Measurements from ENCODE around the gene DENND1B.
"Not testable (repeated sequence)": the region's sequence is repeated elsewhere in the genome, so short reads cannot be mapped to it uniquely, and the experiment has no call there.

The DENND1B gene

DNA sequence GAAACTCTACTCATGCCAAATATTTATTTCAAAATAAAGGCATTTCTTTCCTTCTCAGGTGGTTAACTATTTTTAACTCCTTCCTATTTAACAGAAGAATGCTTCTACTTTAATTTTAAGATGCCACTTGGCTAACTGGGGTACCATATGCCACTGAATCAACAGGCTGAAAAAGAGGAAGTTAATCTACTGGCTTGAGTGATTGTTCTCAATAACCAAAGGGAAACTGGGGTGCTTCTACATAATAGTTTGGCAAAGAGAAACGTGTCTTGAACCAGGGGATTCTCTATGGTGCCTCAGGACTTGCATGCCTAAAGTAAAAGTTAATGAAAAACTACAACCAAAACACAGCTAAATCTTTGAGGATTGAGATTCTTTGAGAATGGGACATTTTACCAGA is 142.6 kb downstream of the DENND1B start:
- DNase-seq (ENCODE audit: low read depth in 2 of 2), result no peak

DNA sequence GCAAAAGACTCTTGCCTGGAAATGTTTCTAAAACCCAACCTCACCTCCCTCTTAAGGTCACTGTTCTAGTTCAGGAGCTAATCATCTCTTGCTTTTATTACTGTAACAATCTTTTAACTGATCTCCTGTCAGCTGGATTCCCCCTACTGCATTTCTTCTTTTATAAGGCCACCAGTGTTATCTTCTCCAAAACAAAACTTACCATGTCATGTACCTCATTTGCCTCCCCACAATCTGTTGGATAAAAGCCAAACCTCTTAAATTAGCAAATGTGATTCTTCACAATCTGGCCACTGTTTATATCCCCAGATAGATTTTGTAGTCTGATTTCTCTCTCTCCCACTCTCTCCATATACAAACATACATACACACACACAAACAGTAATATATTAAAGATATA is 143.3 kb downstream of the DENND1B start:
- no peak for DNase-seq (ENCODE audit: low read depth in 2 of 2)

DNA sequence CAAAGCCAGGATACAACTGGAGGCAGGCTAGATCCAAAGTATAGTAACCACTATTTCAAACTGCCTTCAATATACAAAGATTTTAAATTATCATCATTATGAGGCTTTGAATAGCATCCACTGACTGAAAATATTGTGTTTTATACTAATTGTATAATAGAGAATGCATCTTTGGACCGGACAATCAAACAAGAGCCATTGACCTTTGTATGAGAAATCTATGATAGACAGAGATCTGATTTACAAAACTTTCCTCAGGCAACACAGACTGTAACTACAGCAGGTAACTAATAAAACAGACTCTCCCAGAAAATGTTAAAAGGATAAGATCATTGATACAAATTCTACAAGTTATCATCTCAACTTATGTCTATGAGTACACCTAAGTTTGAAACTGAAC is 152.9 kb downstream of the DENND1B start:
- DNase-seq (ENCODE audit: low read depth in 2 of 2), result no peak

DNA sequence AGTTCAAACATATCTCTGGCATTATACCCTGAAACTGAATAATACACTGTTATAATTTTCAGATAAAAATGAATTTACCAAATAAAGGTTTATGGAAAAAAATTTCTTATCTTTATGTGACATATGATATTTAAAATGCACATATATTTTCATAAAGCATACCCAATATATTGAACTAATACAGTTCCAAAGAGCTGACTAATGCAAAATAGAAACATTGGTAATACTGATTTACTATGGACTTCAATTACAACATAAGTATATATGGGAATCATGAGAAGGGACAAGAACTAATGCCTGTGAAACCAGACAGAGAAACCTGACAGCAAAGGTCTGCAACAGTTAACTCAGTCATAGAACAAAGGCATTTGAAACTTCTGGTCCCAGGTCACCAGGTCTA is 153.5 kb downstream of the DENND1B start:
- DNase-seq (ENCODE audit: low read depth in 2 of 2), result no peak

DNA sequence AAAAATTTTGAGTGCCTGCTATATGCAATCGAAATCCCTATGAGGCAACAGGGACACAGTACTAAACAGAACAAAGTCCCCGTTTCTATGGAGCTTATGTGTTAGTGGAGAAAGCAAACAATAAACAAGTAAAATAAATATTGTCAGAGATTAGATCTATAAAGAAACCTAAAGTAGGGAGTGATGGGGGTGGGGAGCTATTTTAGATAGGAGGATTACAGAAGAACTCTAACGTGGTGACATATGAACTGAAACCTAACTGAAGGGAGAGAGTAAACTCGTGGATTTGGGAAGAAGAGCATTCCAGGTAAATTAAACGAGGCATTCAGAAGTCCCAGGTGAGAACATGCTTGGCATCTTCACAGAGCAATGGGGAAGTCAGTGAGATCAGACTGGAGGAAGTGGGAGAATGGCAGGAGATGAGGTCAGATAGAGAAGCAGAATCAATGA is 154.5 kb downstream of the DENND1B start:
- DNase-seq (ENCODE audit: low read depth in 2 of 2), result no peak

DNA sequence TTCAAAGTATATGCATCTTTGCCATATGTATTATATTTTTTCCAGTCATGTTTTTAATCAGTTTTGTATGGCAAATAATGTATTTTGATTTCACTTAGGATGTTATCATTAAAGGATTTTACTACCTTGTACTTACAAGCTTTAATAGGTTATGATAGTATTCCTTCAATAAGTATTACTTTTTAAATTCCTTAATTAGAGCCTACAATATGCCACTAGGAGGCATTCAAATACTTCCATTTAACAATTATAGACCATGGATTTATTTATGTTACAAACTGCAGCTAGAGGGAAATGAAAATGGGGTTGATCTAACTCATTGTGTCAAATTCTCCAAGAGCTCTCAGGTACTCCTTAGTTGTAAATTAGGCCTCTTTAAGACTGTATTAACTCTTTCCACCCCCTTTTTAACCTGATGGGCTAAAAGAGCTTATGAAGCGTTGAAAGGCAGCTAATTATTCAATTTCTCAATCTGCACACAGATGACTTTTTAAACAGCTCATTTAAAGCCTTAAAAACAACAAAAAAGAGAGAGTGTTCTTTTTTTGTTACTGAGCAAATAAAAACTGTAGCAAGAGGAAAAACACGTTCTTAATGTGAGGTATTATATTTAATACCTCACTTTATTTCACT is 156.2 kb downstream of the DENND1B start:
- DNase-seq (ENCODE audit: low read depth in 2 of 2), result no peak

DNA sequence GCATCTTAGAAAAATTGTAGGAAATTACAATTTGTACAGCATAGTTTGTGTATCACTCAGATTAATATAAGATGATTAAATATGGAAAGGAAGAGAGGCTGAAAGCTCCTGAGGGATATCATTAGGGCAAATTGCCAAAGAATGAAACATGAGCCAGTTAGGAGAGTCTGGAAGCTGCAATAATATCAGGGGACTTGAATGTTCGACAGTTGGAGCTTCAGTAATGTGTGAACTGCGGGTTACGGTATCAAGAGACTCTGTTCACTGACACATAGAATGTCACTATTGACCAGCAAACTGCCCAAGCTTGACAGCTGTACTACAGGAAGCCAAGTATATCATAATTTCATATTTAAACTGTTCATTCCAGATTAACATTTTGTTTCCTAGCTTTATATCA is 157.2 kb downstream of the DENND1B start:
- no peak for DNase-seq (ENCODE audit: low read depth in 2 of 2)

DNA sequence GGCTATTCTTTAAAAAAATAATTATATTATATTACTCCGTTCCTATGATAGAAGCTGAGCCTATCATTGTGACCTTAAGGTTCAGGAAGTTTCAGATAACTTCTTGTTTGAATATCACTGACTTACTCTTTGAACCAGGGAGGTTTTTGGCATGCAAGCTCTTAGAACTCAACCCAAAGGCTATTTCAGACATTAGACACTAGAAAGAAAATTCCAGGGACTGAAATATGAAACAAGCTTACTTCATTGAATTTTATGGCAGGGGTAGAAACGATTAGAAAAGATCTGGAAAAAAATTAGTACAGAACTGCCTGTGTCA is 159.6 kb downstream of the DENND1B start:
- DNase-seq (ENCODE audit: low read depth in 2 of 2), result no peak

DNA sequence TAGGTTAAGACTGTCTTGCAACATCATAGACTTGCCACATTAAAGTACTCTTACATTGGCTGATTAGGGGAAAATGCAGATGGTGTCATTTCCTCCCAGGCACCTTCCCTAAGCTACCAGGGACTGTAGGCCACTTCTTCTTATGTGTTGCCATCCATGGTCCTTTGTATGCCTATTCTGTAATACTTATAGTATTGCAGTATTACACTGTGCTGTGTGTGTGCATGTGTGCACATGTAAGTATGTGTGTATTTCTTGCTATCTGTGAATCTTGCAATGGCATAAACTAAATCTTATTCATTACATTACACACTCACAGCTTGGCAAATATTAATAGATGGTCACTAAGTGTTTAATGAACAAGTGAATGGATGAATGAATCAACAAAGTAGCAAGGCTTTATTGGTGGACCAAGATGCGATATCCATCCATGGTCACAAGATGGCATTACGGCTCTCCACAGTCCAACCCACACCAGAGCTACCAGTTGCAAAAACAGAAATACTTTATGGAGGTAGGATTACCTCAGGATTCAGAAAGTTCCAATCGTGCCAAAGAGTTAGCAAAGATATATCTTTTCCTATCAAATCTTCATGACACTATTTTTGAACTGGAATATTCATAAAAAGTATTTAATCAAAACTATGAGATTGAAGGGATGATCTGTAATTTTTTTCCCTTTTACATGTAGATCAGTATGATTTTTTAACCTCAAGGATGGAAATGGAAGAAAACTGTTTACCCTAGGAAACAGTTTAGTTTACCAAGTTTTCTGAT is 160.2 kb downstream of the DENND1B start:
- no peak for DNase-seq (ENCODE audit: low read depth in 2 of 2)

DNA sequence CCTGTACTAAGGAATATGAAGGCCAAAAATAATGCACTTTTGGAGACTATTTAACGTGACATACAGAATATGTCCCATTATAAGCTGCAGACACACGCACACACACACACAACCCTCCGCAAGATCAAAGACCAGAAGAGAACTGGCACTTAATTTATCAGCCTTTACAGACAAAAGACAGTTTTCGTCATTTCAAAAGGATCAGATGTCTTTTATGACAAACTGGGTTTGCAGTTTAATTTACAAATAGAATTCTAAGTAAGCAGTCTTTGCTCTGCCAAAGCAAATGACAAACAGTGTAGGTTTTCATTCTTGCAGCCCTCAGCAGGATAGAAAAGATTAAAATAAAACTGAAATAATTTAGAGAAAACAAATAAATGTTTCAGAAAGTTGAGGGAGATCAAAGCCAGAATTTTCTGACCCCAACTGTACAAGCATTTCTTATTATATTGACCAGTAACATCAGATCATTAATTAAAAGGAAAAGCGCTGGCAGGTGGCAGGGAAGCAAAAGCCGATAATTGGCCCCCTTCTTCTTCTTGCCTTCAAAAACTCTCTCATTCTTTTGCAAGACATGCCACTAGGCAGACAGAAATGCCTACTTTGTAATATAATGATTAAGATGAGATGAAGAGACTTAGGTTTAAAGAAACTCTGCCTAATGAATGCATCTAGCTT is 169.0 kb downstream of the DENND1B start:
- no peak for DNase-seq (ENCODE audit: low read depth in 2 of 2)

DNA sequence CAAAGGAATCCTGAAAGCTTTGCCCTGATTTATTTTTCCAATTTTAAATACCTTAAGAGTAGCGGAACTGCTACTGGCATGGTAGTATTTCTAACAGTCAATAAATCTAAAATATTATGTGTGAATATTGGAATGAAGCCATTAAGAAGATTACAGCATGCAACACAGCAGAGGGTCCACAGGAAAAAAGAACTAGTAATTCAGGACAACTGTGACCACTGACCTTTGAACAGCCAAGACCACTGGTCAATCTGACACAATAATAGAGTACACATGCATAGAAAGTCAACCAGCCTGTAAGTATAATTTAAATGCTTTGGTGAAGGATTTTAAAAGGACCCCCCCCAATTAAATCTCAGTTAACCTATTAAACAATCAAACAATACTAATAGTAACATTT is 171.0 kb downstream of the DENND1B start:
- no peak for DNase-seq (ENCODE audit: low read depth in 2 of 2)

DNA sequence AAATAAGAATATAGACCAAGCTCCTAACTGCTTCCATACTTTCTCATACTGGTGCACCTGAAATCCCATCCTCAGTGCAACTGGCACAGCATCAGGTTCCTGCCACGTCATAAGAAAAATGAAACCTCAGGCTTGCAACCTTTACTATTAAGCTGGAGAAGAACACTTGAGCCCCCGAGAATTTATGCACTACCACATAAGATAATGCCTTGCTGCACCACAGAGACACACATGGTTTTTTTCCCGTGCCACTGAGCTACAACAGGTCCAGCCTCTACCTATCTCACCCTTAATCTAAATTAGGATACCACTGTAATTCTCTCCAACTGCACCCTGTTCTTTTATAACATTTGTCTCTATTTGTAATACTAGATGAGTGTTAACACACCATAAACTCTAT is 174.5 kb downstream of the DENND1B start:
- no peak for DNase-seq (ENCODE audit: low read depth in 2 of 2)

DNA sequence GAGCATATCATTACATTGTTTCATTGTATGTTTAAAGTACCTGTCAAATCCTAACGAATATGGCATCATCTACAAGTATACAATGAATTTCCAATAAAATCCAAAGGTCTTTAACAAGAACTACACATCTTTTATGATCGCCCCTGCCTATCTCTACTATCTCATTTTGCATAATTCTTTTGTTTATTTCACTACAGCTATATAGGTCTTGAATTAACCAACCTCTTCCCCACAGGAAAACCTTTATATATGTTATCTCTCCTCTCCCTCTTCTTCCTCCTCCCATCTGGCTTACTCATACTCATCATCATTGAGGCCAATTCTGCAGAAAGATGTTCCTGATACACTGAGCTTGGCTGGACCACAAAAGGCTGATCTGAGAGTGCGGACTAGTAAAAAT is 175.5 kb downstream of the DENND1B start:
- no peak for DNase-seq (ENCODE audit: low read depth in 2 of 2)

DNA sequence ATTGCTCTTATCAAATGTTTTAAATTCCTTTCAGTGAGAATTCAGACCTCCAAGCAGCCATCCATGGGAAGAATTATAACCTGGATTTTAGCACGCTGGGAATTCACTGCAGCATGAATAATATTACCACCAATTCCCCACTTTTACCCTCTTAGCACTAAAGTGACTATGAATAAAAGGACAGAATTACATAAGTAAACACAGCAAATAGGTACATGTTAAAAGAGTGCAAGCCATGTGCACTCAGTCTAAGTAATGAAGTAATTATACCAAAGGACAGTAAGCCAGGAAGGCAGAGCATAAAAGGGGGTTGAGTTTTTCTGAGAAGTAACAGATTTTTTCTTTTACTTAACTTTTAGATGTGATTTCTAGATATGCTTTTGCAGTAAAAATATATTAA is 176.3 kb downstream of the DENND1B start:
- DNase-seq (ENCODE audit: low read depth in 2 of 2), result no peak

DNA sequence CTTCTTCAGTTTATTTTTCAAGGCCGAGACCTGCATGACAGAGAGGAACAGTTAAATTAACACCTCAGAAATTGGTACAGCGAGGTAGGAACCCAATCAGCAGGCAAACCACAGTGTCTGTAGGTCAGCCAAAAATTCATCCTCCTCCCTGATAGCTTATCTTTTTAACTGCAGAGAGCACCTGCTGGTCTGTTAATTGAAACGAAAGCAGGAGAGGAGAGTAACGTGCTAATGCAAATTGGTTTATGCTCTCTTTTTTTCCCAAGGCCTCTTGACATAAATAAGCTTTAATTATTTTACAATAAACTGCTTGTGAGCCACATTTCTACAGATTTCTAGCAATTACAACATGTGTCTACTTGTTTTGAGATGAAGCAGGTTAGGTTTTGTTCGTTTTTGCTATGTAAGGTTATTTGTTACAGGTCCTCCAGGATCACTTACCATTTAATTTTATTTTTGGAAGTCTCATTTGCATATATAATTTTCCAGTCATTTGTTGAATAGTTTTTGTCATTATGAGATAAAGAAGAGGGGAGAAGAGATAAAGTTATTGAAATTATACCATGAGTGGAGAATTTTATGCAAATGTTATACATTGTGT is 179.9 kb downstream of the DENND1B start:
- no peak for DNase-seq (ENCODE audit: low read depth in 2 of 2)

DNA sequence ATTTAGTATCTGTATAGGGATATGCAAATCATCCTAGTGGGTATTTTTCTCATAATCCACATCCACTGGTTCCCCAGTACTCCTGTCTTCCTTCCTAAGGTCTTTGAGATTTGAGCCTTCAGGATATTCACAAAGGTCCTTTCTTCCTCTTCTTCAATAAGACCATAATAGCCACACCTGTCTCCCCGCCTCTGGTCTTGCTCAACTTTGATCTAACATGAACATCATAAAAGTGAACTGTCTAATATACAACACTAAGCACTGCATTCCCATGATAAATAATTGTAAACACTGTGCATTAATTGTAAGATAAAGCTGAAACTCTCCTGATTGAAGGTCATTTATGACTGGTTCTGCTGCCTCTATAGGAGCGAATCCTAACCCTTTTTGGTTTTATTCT is 184.6 kb downstream of the DENND1B start:
- DNase-seq (ENCODE audit: low read depth in 2 of 2), result no peak

DNA sequence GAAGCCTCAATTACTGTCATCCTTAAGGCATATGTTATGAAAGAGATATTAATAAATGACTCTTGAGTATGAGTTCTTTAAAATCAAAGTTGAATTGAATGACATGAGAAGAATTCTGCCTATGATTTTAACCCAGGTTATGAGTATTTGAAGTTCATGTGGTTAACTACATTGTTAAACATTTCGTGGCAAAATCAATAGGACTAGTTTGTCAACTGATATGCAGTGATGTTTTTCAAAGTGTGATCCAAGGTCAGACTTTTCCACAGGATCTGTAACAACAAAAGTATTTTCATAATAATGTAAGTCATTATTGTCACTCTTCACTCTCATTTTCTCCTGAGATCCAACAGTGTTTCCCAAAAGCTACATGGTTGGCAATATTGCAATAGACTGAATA is 189.5 kb downstream of the DENND1B start:
- no peak for DNase-seq (ENCODE audit: low read depth in 2 of 2)

DNA sequence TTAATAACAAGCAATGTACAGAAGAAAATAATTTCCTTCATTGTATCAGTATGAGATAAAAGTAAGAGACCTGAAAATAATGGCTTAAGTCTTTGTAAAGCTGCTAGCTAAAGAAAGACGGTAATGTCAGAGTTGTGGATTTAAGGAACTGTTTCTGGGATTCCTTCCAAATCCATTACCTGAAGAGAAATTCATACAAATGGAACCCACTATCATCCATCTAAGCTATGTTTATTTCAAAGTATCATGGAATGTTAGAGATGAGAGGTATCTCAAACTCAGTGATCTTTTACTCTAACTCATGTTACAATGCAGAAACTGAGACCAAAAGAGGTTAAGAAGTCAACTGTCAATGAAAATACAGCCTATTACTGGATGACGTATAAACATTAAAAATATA is 197.7 kb downstream of the DENND1B start:
- DNase-seq (ENCODE audit: low read depth in 2 of 2), result no peak

DNA sequence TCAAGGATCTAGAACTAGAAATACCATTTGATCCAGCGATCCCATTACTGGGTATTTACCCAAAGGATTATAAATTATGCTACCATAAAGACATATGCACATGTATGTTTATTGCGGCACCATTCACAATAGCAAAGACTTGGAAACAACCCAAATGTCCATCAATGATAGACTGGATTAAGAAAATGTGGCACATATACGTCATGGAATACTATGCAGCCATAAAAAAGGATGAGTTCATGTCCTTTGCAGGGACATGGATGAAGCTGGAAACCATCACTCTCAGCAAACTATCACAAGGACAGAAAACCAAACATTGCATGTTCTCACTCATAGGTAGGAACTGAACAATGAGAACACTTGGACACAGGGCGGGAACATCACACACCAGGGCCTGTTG is 199.7 kb downstream of the DENND1B start:
- not testable (repeated sequence) for DNase-seq (ENCODE audit: low read depth in 2 of 2)

DNA sequence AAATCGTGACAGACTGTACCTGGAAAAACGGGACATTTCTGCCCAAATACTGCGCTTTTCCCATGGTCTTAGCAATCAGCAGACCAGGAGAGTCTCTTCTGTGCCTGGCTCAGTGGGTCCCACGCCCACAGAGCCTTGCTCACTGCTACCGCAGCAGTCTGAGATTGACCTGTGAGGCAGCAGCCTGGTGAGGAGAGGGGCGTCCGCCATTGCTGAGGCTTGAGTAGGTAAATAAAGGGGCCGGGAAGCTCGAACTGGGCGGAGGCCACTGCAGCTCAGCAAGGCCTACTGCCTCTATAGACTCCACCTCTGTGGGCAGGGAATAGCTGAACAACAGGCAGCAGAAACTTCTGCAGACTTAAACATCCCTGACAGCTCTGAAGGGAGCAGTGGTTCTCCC is 203.1 kb downstream of the DENND1B start:
- no peak for DNase-seq (ENCODE audit: low read depth in 2 of 2)

DNA sequence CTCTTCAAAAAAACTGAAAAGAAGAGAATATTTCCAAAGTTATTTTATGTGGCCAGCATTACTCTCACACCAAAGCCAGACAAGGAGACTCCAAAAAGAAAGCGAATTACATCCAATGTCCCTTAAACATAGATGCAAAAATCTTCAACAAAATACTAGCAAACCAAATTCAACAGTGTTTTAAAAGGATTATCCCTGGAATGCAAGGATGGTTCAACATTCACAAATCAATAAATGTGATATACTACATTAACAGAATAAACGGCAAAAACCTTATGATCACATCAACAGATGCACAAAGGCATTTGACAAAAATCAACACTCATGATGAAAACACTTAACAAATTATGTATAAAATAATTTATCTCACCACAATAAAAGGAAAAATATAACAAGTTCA is 207.8 kb downstream of the DENND1B start:
- no peak for DNase-seq (ENCODE audit: low read depth in 2 of 2)

DNA sequence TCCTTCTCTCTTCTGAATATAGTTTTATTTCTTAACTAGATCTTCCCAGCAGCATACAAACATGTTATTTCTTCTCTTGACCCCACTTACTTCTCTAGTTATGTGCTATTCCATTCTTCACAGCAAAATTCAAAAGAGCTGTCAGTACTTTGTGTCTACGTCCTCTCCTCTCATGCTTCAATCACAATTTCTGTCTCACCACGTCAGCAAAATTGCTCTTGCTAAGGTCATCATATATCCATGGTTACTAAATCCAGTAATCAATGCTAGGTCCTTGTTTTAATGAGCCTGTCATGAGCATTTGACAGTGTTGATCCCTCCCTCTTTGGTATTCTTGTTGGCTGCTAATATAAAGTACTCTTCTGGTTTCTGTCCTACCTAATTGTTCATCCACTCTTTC is 214.2 kb downstream of the DENND1B start:
- DNase-seq (ENCODE audit: low read depth in 2 of 2), result no peak

DNA sequence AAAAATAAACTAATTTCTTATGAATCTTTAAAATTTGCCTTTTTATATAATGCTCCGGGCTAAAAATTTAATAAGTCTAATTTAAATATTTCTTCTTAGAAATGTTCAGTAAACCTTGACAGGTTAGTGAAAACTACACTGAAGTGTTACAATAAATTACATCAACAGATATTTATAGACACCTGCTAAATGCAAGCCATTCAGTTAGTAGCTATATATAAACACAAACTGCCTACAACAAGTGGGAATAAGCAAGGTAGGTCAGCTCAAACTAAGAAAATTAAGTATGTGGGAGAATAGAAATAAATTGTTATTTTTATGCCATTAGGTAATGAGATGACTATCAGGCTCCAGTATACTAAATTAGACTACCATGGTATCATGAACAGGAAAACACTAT is 215.6 kb downstream of the DENND1B start:
- no peak for DNase-seq (ENCODE audit: low read depth in 2 of 2)

Measured in stimulated activated CD8-positive, alpha-beta memory T cell treated with anti-CD3 and anti-CD28 coated beads, Interleukin-2, amount 100 ng/mL, for 1 hour (primary cell).